C4-2B (cell line): Measurements from ENCODE around the gene LEMD2.

Experiments
- ZFX ChIP-seq: fragments of 450-650 bp; IDR thresholded peaks from 2 replicates; pipeline ENCODE4 v1.6.1; 2017
- TF ChIP-seq, protein P1 (sequence below): fragments of 450-650 bp; conservative IDR thresholded peaks from 2 replicates; pipeline ENCODE4 v1.5.1; 2017; ENCODE audit warnings: mild to moderate bottlenecking

DNA sequence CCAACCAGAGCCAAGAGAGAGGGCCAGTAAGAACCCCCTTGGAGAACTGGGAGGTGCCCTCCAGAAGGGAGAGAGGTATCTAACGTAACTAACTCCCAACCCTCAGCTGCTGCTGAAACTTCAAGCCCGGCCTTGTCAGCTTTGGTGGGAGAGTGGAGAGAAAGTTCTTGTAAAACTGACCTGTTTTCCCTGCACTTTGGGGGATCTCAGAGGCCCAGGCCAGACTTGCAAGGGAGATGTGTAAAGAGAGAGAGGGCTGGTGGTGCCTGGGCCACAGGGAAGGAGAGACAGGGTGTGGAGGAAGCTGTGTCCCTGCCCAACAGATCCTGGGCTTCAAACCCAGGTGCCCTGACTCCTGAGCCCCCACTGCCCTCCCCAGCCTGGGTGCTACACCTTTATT, 24.9 kb downstream of the LEMD2 start:
- TF ChIP-seq, protein P1, sequence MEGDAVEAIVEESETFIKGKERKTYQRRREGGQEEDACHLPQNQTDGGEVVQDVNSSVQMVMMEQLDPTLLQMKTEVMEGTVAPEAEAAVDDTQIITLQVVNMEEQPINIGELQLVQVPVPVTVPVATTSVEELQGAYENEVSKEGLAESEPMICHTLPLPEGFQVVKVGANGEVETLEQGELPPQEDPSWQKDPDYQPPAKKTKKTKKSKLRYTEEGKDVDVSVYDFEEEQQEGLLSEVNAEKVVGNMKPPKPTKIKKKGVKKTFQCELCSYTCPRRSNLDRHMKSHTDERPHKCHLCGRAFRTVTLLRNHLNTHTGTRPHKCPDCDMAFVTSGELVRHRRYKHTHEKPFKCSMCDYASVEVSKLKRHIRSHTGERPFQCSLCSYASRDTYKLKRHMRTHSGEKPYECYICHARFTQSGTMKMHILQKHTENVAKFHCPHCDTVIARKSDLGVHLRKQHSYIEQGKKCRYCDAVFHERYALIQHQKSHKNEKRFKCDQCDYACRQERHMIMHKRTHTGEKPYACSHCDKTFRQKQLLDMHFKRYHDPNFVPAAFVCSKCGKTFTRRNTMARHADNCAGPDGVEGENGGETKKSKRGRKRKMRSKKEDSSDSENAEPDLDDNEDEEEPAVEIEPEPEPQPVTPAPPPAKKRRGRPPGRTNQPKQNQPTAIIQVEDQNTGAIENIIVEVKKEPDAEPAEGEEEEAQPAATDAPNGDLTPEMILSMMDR, result no peak
- no peak for TF ChIP-seq ZFX
